GM10847 (cell line): ENCODE measurements around the gene SETBP1.

ENCODE experiments used
- POLR2A ChIP-seq: IDR thresholded peaks from 2 replicates; pipeline ENCODE4 v1.6.1; 2011; ENCODE audit not compliant: insufficient read length; ENCODE audit errors: extremely low read depth

The SETBP1 gene

GRCh38 chr18:44799382-44799906 lies 118.8 kb downstream of the SETBP1 start:
- TF ChIP-seq POLR2A, result no peak

GRCh38 chr18:44799907-44800421 lies 119.3 kb downstream of the SETBP1 start:
- no peak for TF ChIP-seq POLR2A

DNA sequence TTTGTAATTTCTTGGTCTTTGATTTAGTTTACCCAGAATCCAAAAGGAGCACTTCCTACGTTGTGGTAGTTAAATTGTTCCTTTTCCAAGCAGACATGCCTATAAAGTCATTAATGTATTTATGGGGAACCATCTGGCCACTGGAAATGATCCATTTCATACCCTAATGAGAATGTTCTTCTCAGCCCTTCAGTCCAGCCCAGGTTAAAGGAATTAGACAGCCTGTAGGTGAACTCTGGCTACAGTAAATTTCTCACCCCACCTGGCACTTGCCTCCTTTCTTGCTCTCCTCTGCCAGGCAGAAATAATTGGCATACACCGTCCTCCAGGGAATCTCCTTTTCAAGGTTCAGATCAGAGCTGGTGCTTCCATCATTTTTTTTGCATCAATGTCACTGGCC lies 121.1 kb downstream of the SETBP1 start:
- no peak for TF ChIP-seq POLR2A

- no peak for TF ChIP-seq POLR2A
Measured at GRCh38 chr18:44802508-44802907, 121.8 kb downstream of the SETBP1 start.

DNA sequence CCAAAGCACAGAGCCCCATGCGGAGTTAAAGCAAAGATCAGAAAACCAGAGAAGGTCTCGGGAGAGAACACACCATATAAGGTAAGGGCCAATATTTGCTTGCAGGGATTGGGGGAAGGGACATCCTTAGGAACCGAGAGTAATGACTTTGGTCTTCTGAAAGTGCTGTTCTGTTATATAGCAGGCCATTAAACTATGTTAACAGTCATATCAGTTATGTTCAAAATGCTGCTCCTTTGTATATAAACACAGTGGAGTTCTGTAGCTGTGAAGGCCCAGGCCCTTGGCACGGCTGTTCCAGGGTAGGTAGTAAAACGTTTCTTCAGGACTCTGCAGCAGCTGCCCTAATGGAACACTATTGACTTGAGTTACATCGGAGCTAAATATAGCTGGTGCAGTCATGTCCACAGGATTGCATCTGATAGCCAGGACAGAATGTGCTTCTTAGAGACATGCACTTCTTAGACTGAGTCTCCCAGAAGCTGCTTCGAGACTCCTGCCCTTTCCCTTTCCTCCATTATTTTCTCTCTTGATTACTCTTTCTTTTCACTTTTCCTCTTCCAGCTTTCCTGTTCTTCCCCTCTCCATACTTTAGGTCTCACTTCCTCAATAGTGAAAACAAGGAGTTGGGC lies 122.4 kb downstream of the SETBP1 start:
- TF ChIP-seq POLR2A, result no peak

GRCh38 chr18:44804033-44804432 lies 123.3 kb downstream of the SETBP1 start:
- TF ChIP-seq POLR2A, result no peak

DNA sequence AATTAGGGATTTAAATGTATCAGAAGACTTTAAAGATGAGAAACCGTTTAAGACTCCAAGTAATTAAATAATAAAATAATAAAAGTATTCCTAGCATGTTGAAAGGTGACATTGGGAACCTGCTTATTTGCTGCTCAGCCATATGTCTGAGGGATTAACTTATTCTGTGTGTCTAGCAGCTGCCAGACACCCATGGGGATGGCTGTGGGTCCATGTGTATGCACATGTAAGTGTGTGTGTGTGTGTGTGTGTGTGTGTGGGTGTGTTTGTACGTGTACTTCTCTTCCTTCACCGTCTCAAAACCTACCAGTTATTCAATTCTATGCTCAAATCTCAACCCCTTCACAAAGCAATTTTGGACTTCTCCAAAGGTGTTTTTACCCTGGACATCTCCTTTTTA lies 124.5 kb downstream of the SETBP1 start:
- no peak for TF ChIP-seq POLR2A

DNA sequence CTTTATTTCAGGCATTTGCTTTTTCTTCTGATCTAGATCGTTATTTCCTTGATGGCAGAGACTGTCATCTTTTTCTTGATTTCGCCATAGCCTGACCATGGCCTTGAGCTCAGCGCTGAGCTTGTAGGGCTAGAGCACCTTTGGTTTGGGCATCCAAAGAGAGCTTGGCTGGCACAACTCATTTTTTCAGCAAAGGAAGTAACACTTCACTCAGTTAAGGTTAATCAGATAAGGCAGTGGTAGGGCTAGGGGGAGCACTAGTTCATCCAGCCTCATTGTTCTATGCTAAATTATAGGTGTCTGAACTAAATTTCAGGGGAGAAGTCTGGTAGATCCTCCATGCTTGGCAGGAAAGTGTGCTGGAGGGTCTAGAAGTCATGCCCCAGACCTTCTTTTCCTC lies 125.0 kb downstream of the SETBP1 start:
- TF ChIP-seq POLR2A, result no peak

DNA sequence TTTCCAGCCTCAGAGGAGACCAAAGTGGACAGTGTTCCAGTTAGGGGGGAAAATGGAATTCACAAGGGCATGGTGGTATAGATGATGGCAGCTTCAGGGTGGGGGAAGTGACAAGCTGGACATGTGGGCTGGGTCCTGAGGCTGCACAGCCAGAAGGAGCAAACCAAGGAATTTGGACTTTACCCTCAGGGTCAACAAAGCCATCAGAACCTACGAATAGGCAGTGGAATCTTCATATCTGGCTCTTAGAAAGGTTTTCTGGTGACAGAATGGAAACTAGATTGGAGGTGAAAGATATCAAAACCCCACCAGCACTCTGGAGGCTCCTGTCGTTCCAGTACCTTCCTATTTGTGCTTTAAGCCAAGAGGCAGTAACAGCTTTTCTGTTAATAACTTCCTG lies 127.1 kb downstream of the SETBP1 start:
- no peak for TF ChIP-seq POLR2A

DNA sequence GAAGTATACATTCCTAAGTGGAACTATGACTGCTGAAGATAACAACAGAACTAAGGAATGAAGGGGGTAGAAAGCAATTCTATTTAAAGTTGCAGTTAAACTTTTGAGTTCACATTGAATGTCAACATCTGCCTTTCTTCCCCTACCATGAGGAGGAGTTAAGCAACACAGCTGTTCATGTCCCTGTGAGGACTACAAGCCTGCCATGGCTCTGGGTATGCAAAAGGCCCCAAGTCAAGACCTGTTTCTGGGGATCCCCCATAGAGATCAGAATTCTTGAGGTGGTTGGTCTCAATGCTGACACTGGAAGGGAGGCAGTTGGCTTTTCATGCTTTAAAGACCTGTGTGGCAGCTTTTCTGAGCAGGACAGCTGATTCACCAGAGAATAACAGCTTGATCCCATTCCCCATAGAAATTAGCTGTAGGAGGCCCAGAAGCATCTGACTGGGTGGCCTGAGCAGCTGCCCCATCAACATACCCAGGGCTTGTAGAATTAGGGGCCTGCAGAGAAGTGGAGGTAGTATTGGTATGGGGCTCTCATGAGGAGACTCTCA lies 131.0 kb downstream of the SETBP1 start:
- TF ChIP-seq POLR2A, result no peak

GRCh38 chr18:44812426-44812825 lies 131.7 kb downstream of the SETBP1 start:
- no peak for TF ChIP-seq POLR2A

GRCh38 chr18:44813586-44813985 lies 132.9 kb downstream of the SETBP1 start:
- TF ChIP-seq POLR2A, result no peak

GRCh38 chr18:44815108-44815507 lies 134.4 kb downstream of the SETBP1 start:
- no peak for TF ChIP-seq POLR2A

- TF ChIP-seq POLR2A, result no peak
Measured at GRCh38 chr18:44816050-44816449, 135.4 kb downstream of the SETBP1 start.

DNA sequence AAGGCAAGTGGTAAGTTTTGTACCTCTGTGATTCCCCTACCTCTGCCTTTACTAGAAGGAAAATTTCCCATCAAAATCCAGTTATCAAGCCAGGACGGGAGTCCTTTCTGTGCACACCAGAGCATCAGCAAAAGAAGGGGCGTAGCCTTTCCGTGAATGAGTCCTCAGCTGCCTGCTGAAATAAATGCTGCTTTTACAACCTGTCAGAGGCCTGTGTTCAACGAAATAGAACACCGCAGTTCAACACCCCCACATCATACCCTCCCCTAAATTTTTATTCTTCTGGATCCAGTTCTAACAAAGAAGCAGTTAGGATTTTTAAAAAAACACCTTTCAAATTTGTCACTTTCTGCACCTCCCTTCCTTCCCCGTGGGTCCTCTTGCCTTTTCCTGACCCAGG lies 135.8 kb downstream of the SETBP1 start:
- no peak for TF ChIP-seq POLR2A

GRCh38 chr18:44817831-44818473 lies 137.3 kb downstream of the SETBP1 start:
- TF ChIP-seq POLR2A, result no peak
